IPS-18c (cell line): ENCODE results near the gene YWHAG.

Experiments
- H3K4me3 ChIP-seq: 2 replicates; pipeline ENCODE4 v1.7.0; 2013; ENCODE audit warnings: low read depth, mild to moderate bottlenecking, low read length, moderate library complexity; ENCODE audit not compliant: insufficient read depth
- H3K9me3 ChIP-seq: one replicate; pipeline ENCODE4 v1.6.1; 2013; ENCODE audit warnings: mild to moderate bottlenecking, low read length, moderate library complexity; ENCODE audit not compliant: control insufficient read depth, insufficient read depth

The YWHAG gene

GRCh38 chr7:76356823-76357222 lies 2.0 kb downstream of the YWHAG start:
- Histone ChIP-seq H3K4me3 (peak overlapping the region; percentile 30), H3K9me3 (peaks cover 2% of the 10 kb centered on the region)

GRCh38 chr7:76356115-76356514 lies 2.7 kb downstream of the YWHAG start:
- Histone ChIP-seq H3K9me3 (no peaks in the 10 kb centered on the region), H3K4me3 (no peak overlapping the region)

- H3K4me3 ChIP-seq = no peak overlapping the region; the same call in 1 of the 2 replicates
- H3K9me3 ChIP-seq = no peaks in the 10 kb centered on the region
These were observed 3.6 kb downstream of the YWHAG start for GRCh38 chr7:76354981-76355730.

GRCh38 chr7:76354516-76354915 lies 4.3 kb downstream of the YWHAG start:
- Histone ChIP-seq H3K4me3 (no peak overlapping the region; the same call in 1 of the 2 replicates), H3K9me3 (no peaks in the 10 kb centered on the region)

GRCh38 chr7:76353744-76354143 lies 5.0 kb downstream of the YWHAG start:
- Histone ChIP-seq H3K9me3 (no peaks in the 10 kb centered on the region), H3K4me3 (no peak overlapping the region)

GRCh38 chr7:76352193-76352592 lies 6.6 kb downstream of the YWHAG start:
- Histone ChIP-seq H3K4me3 (no peak overlapping the region), H3K9me3 (no peaks in the 10 kb centered on the region)

- Histone ChIP-seq H3K9me3 (no peaks in the 10 kb centered on the region), H3K4me3 (no peak overlapping the region)
These were observed 7.4 kb downstream of the YWHAG start for GRCh38 chr7:76351372-76351771.

- H3K9me3 ChIP-seq = no peaks in the 10 kb centered on the region
These were observed 9.4 kb downstream of the YWHAG start for GRCh38 chr7:76349313-76349885.

GRCh38 chr7:76347710-76348109 lies 11.1 kb downstream of the YWHAG start:
- Histone ChIP-seq H3K4me3 (no peak overlapping the region), H3K9me3 (no peaks in the 10 kb centered on the region)

More at GRCh38 chr7:76349313-76349885, 9.4 kb downstream of the YWHAG start:
- no peak overlapping the region for H3K4me3 ChIP-seq

GRCh38 chr7:76346778-76347177 lies 12.0 kb downstream of the YWHAG start:
- H3K4me3 ChIP-seq = no peak overlapping the region
- H3K9me3 ChIP-seq = no peaks in the 10 kb centered on the region

- Histone ChIP-seq H3K9me3 (no peaks in the 10 kb centered on the region), H3K4me3 (no peak overlapping the region)
These were observed 12.7 kb downstream of the YWHAG start for GRCh38 chr7:76346097-76346496.

- H3K4me3 ChIP-seq = no peak overlapping the region
- no peaks in the 10 kb centered on the region for H3K9me3 ChIP-seq
These were observed 14.9 kb downstream of the YWHAG start for GRCh38 chr7:76343931-76344321.

- H3K4me3 ChIP-seq = no peak overlapping the region
- H3K9me3 ChIP-seq = no peaks in the 10 kb centered on the region
These were observed 15.4 kb downstream of the YWHAG start for GRCh38 chr7:76343294-76343930.

GRCh38 chr7:76342222-76342621 lies 16.6 kb downstream of the YWHAG start:
- Histone ChIP-seq H3K9me3 (no peaks in the 10 kb centered on the region), H3K4me3 (no peak overlapping the region)

GRCh38 chr7:76340617-76341131 lies 18.1 kb downstream of the YWHAG start:
- H3K9me3 ChIP-seq = no peaks in the 10 kb centered on the region

GRCh38 chr7:76338298-76339084 lies 20.3 kb downstream of the YWHAG start:
- no peak overlapping the region for H3K4me3 ChIP-seq
- H3K9me3 ChIP-seq = no peaks in the 10 kb centered on the region

More at GRCh38 chr7:76340617-76341131, 18.1 kb downstream of the YWHAG start:
- no peak overlapping the region for H3K4me3 ChIP-seq

GRCh38 chr7:76337147-76337546 lies 21.6 kb downstream of the YWHAG start:
- Histone ChIP-seq H3K9me3 (no peaks in the 10 kb centered on the region), H3K4me3 (no peak overlapping the region)
